BJ (cell line): ENCODE data around the gene LMAN1. TPM values are rescaled to one million over a fixed set of nuclear protein-coding genes. Genes with fewer than 3 reads are reported as not detected.

ENCODE experiments used
- CTCF ChIA-PET: fragments of 350-600 bp; formaldehyde crosslinking; extraction: SDS; loops from one replicate; lab custom pipeline; 2021; ENCODE audit warnings: antibody characterized with exemption, inconsistent platforms; lab: Yijun Ruan, JAX
- POLR2A ChIA-PET: fragments of 300-600 bp; sonication (Branson Sonifier 250); formaldehyde crosslinking; extraction: SDS; loops from one replicate; lab custom pipeline; 2021; ENCODE audit warnings: antibody characterized with exemption; lab: Charles Lee
- DNase-seq: peaks from one replicate; pipeline ENCODE4 v3.0.0-alpha.2; 2011; ENCODE audit warnings: low read depth
- H3K27me3 ChIP-seq: 2 replicates; pipeline ENCODE4 v1.6.0; 2011; ENCODE audit warnings: low read length; ENCODE audit not compliant: control insufficient read depth, insufficient read depth
- H3K36me3 ChIP-seq: 2 replicates; pipeline ENCODE4 v1.5.1; 2011; ENCODE audit warnings: low read length; ENCODE audit not compliant: control insufficient read depth, insufficient read depth
- H3K4me3 ChIP-seq: 2 replicates; pipeline ENCODE4 v1.5.1; 2011; ENCODE audit warnings: low read depth, mild to moderate bottlenecking, control low read depth, low read length
- polyA plus RNA-seq: library from polyadenylated mRNA; depleted of rRNA; stranded (reverse); fragments of >200 nt; gene quantifications from 2 replicates; pipeline ENCODE4 v1.2.3, GENCODE V29; 2011
- TF ChIP-seq, protein P1 (sequence below): IDR thresholded peaks from 2 replicates; pipeline ENCODE4 v1.5.1; 2011; ENCODE audit warnings: low read depth, mild to moderate bottlenecking, control low read depth, inconsistent platforms, low read length, moderate library complexity; ENCODE audit not compliant: insufficient read depth

Gene LMAN1
- polyA plus RNA-seq, 1 experiment: 65.3 TPM

DNA sequence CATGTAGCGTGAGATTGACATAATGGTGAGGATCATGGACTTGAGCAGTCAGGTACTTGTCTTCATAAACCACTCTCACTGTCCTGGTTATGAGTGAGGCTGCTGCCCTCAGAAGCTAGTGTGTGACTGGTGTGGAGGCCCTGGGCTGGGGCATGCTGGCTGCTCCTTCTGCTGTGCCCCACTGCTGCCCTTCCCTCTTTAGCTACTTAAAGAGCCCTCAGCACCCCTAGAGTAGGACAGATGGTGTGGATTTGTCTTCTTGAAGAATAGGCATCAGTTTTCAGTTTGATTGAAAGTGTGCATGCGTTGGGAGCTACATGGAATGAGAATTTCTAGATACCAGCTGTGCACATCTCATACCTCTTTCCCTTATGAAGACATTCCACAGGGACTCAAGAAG is 56.1 kb downstream of the LMAN1 start:
- H3K27me3 ChIP-seq: peaks cover 30% of the 10 kb centered on the region
- H3K36me3 ChIP-seq: no peaks in the 10 kb centered on the region
- no peak overlapping the region for H3K4me3 ChIP-seq
- no peak for DNase-seq
- ChIA-PET POLR2A (no interaction called here), CTCF (interaction anchor here (1.1 to 5.3 kb wide), 4 partner anchors 18 to 100 kb away, joined by 3 to 34 read pairs (median 6); no protein-coding TSS in a partner anchor)
- TF ChIP-seq, protein P1, sequence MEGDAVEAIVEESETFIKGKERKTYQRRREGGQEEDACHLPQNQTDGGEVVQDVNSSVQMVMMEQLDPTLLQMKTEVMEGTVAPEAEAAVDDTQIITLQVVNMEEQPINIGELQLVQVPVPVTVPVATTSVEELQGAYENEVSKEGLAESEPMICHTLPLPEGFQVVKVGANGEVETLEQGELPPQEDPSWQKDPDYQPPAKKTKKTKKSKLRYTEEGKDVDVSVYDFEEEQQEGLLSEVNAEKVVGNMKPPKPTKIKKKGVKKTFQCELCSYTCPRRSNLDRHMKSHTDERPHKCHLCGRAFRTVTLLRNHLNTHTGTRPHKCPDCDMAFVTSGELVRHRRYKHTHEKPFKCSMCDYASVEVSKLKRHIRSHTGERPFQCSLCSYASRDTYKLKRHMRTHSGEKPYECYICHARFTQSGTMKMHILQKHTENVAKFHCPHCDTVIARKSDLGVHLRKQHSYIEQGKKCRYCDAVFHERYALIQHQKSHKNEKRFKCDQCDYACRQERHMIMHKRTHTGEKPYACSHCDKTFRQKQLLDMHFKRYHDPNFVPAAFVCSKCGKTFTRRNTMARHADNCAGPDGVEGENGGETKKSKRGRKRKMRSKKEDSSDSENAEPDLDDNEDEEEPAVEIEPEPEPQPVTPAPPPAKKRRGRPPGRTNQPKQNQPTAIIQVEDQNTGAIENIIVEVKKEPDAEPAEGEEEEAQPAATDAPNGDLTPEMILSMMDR: no peak

GRCh38 chr18:59301929-59302328 is 57.1 kb downstream of the LMAN1 start:
- ChIA-PET CTCF (interaction anchor here (1.1 to 5.3 kb wide), 3 partner anchors 17 to 101 kb away, joined by 3 to 34 read pairs (median 10); no protein-coding TSS in a partner anchor), POLR2A (no interaction called here)
- Histone ChIP-seq H3K4me3 (no peak overlapping the region), H3K27me3 (peaks cover 25% of the 10 kb centered on the region), H3K36me3 (no peaks in the 10 kb centered on the region)
- DNase-seq: no peak
- TF ChIP-seq, protein P1: no peak

DNA sequence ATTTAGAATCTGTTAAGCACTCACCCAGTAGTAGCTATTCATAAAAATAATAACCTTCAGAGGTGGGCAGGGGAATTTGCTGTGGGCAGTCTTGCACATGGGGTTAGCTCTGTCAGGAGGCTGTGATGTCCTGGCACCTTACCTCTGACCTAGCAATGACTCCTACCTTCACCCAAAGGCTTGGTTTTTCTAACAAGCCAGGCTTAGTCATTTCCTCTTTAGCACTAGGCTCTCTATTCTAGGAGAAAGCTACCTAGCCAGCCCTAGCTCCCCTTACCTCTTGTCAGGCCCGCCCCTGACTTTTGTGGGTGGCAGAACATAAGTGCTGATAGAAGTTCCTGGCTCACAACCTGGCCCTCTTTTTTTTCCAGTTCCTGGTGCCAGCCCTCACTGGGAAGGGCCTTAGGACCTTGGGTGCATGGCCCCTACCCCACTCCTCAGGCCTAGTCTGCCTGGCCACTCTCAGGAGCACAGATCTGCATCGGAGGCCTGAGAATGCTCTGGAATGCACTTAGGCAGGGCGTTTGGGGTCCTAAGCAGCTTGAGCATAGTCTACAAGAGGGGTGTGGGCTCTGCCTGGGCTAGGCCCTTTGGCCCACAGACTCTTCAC is 58.3 kb downstream of the LMAN1 start:
- no peaks in the 10 kb centered on the region for H3K36me3 ChIP-seq
- POLR2A ChIA-PET: no interaction called here
- peaks cover 22% of the 10 kb centered on the region for H3K27me3 ChIP-seq
- no peak overlapping the region for H3K4me3 ChIP-seq
- no peak for DNase-seq
- TF ChIP-seq, protein P1: no peak
- CTCF ChIA-PET: interaction anchor here (1.1 to 5.3 kb wide), 5 partner anchors 8 to 102 kb away, joined by 3 to 34 read pairs (median 3); no protein-coding TSS in a partner anchor

GRCh38 chr18:59298871-59299270 is 60.2 kb downstream of the LMAN1 start:
- H3K27me3 ChIP-seq: peaks cover 18% of the 10 kb centered on the region
- no peaks in the 10 kb centered on the region for H3K36me3 ChIP-seq
- ChIA-PET CTCF (interaction anchor here (1.0 to 2.1 kb wide), 2 partner anchors 49 to 103 kb away, joined by 4 to 10 read pairs; no protein-coding TSS in a partner anchor), POLR2A (no interaction called here)
- TF ChIP-seq, protein P1: no peak
- no peak overlapping the region for H3K4me3 ChIP-seq
- no peak for DNase-seq

DNA sequence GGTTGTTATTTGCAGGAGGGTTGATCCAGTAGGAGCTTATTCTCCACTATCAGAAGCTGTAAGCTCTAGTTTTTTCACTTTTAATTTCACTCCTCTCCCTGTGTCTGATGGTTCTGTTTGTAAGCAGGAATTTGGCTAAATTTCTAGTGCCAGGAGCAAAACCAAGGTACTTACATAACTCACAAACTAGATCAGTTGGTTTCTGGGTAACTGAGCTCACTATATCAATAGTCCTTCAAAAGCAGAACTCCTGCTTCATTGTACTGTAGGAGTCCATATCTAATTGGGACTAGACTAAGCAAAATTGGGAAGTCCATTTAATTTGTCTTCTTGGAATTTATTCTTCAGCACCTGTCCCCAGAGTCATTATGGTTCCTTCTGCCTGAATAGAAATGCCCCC is 65.7 kb downstream of the LMAN1 start:
- POLR2A ChIA-PET: no interaction called here
- TF ChIP-seq, protein P1: no peak
- DNase-seq: no peak
- peaks cover 6% of the 10 kb centered on the region for H3K27me3 ChIP-seq
- H3K36me3 ChIP-seq: no peaks in the 10 kb centered on the region
- CTCF ChIA-PET: interaction anchor here (0.7 to 1.0 kb wide), 2 partner anchors 15 to 16 kb away, joined by 5 to 8 read pairs; no protein-coding TSS in a partner anchor
- H3K4me3 ChIP-seq: no peak overlapping the region
